Heart right ventricle (tissue), 16 donors: ENCODE data around the gene RPS6KA1. TPM values are rescaled to one million over a fixed set of nuclear protein-coding genes. Genes with fewer than 3 reads are reported as not detected.
A peak's percentile ranks its signal among the peaks of the same experiment; 100 is the strongest.

Experiments used
- ATAC-seq, 8 donors: fragments of 200-7000 bp; cut with Tn5 transposase; one replicate each; pipeline ENCODE4 v1.9.1; 2020; ENCODE audit warnings: mild to moderate bottlenecking in 8 of 8, moderate library complexity in 8 of 8, moderate number of reproducible peaks in 1 of 8
- DNase-seq, 2 donors: peaks; one replicate each; pipeline ENCODE4 v3.0.0-alpha.2; 2020
- H3K27ac ChIP-seq, 10 donors: fragments of 200-600 bp; sonication (generic) in 2 of 10; one replicate each; pipeline versions ENCODE4 v1.5.0 to v1.8.0; 2020 to 2022; ENCODE audit warnings: mild to moderate bottlenecking in 3 of 10
- H3K27me3 ChIP-seq, 7 donors: fragments of 200-600 bp; one replicate each; pipeline ENCODE4 v1.8.0; 2021 to 2022; ENCODE audit warnings: mild to moderate bottlenecking in 2 of 7
- H3K36me3 ChIP-seq, 9 donors: fragments of 200-600 bp; sonication (generic) in 1 of 9; one replicate each; pipeline versions ENCODE4 v1.5.0 to v1.8.0; 2020 to 2022; ENCODE audit warnings: mild to moderate bottlenecking in 2 of 9
- H3K4me1 ChIP-seq, 9 donors: fragments of 200-600 bp; sonication (generic) in 1 of 9; one replicate each; pipeline versions ENCODE4 v1.5.0 to v1.8.0; 2020 to 2022; ENCODE audit warnings: mild to moderate bottlenecking in 4 of 9
- H3K4me3 ChIP-seq, 10 donors: fragments of 200-600 bp; sonication (generic) in 2 of 10; one replicate each; pipeline versions ENCODE4 v1.5.0 to v1.8.0; 2020 to 2022; ENCODE audit warnings: mild to moderate bottlenecking in 7 of 10, moderate library complexity in 2 of 10
- H3K9me3 ChIP-seq, 11 donors: fragments of 200-600 bp in 10 of 11; sonication (generic) in 2 of 11; one replicate each; pipeline versions ENCODE4 v1.5.0 to v1.8.0; 2013 to 2022; ENCODE audit warnings: mild to moderate bottlenecking in 2 of 11, control low read depth in 1 of 11, moderate library complexity in 1 of 11
- WGBS, 2 donors: extraction: QIAGEN DNeasy Blood & Tissue Kit; methylation state at CpG; one replicate each; pipeline ENCODE4 v1.1.7; 2013; ENCODE audit warnings: inconsistent platforms in 1 of 2; 5-methylcytosine and 5-hydroxymethylcytosine counted together
- intact Hi-C, 10 donors: fragments of 100-400 bp; cut with DNase I; formaldehyde crosslinking; loops; one replicate each; pipeline versions ENCODE4 v1.11.1 to v1.14.2; 2022
- long read RNA-seq, 3 donors: library from polyadenylated mRNA; unstranded; transcript quantifications; one replicate each; pipeline ENCODE4 v2.0.0, GENCODE V29; 2020 to 2021
- polyA plus RNA-seq, 2 donors: library from polyadenylated mRNA; stranded (reverse); fragments of 200-250 nt; gene quantifications; one replicate each; pipeline ENCODE4 v1.2.3, GENCODE V29; 2013
- total RNA-seq, 10 donors: library from RNA; stranded (reverse); fragmentation: NEBNext Ultra II Directional in 3 of 10; extraction: Animal tissue kit (Norgen Biotek cat#: 25700) in 3 of 10; gene quantifications; one replicate each; pipeline versions ENCODE4 v1.2.1 to v1.2.4, GENCODE V29; 2021 to 2023
- TF ChIP-seq, protein P1 (sequence below), 9 donors: fragments of 200-600 bp; sonication (generic) in 2 of 9; IDR thresholded peaks; one replicate each; pipeline versions ENCODE4 v1.5.0 to v1.8.0; 2021 to 2022; ENCODE audit warnings: antibody characterized with exemption in 9 of 9, mild to moderate bottlenecking in 5 of 9, moderate library complexity in 1 of 9
- donor health status: Arrhythmogenic right ventricular cardiomyopathy.
- donor health status: ischemic (EF 13 %, LVEDD 7.1; RV severe dilation, severe dysfunction).
- donor health status: healthy with polysubstance abuse.
- donor health status: DM: no; HTN: yes; CAD: no.
- donor health status: DM: no; HTN: no; CAD: no.
- donor health status: ischemic (EF 25% LVEDD 6.9; RV normal size, moderate dysfunction).
- donor health status: ischemic (EF 25% LVEDD 5.7; RV mildly dilated, moderate dysfunction).
- donor health status: healthy.
- donor health status: DM: yes; HTN: yes; CAD: no.
- donor health status: Ischemic cardiomyopathy.
- donor health status: ischemic (EF 35%, LVEDD 5.7; RV mildly dilated, moderate dysfunction).
- donor health status: nonischemic (EF 11% LVEDD 7.7; RV severe dilation, severe dysfunction).
- donor health status: DM: yes; HTN: yes; CAD: no.
- donor health status: PGD.
- donor health status: ischemic (EF 29% LVEDD 5.4; RV normal size, mild dysfunction).
- donor health status: nonischemic (EF 23%, LVEDD 6.1; RV moderate dilation, normal function).

Gene RPS6KA1
- total RNA-seq, result 10 to 100 TPM in 1 of 10 donors, 1 to 10 TPM in 9; 1.4 to 12.2 (median 2.7) TPM
- polyA plus RNA-seq, result 1 to 10 TPM; 2.8 to 4.3 TPM
- long read RNA-seq, donor 1, partial matches to known transcripts, result 0 of 6 reads
- long read RNA-seq, donor 1, other reads (novel, unspliced or antisense), result 1 of 6 reads
- long read RNA-seq, donor 2, transcript RPS6KA1-204 (22 exons, 3,186 nt), result major isoform, 10 of 13 reads
- long read RNA-seq, donor 2, partial matches to known transcripts, result 0 of 13 reads
- long read RNA-seq, donor 2, other reads (novel, unspliced or antisense), result 2 of 13 reads
- long read RNA-seq, donor 3, partial matches to known transcripts, result 0 of 1 reads
- long read RNA-seq, donor 3, other reads (novel, unspliced or antisense), result 0 of 1 reads

DNA sequence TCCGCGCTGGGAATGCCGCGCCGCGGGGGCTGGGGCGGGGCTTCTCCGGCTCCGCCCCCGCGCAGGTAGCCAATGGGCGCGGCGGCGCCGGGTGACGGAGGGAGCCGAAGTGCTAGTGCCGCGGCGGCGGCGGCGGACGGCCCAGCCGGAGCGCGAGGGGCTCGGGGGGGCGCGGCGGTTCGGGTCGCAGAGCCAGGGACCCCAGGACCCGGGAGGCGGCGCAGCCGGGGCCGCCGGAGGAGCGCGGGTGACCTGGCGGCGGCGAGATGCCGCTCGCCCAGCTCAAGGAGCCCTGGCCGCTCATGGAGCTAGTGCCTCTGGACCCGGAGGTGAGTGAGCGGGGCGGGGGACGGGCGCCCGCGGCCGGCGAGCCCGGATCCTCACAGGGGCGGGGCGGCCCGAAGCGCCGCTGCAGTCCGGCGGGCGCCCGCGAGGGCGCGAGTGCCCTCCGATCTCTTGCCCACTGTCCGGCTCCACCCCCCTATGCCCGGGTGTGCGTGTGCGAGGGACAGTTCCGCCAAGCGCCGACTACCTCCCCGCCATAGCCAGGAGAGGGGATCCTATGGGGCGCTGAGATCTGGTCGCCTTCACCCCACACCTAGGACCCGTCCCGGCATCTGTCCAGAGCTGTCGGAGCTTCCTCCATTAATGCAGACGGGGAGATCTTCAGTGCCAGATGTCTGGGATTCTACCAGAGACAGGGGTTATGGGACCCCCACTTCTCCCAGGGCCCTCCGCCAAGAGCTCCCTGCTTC is at the start of gene RPS6KA1:
TSS of gene RPS6KA1 (plus strand) at position 107 of the 755 bp plus-strand sequence. CDS start at position 267, 160 bp downstream.
- WGBS, 2 donors, result 1% methylated on average over 53 to 85 of the region's 86 CpGs
- peak within 1 kb of the TSS in 3 of 10 donors; percentile 38 to 83 (median 56) for H3K27ac ChIP-seq
- intact Hi-C loops, result no loop called here

DNA sequence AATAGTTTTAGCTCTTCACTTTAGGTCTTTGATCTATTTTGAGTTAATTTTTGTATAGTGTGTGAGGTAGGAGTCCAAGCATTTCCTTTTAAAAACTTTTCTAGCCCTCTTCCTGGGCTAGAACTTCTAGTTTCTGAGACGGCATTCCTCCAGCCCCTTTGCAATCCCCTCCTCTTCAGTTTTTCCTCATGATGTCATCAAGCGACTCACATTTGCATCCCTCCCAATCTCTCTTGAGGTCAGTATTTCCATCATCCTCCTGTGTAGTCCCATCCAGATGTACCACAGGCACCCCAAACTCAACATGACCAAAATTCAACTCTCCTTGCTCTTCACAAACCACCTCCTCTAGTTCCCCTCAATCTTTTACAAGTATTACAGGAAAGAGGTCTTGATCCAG is 46.6 kb upstream of the RPS6KA1 start:
- H3K4me1 ChIP-seq, result no peaks in the 10 kb centered on the region
- no peak overlapping the region for H3K27ac ChIP-seq
- TF ChIP-seq, protein P1, sequence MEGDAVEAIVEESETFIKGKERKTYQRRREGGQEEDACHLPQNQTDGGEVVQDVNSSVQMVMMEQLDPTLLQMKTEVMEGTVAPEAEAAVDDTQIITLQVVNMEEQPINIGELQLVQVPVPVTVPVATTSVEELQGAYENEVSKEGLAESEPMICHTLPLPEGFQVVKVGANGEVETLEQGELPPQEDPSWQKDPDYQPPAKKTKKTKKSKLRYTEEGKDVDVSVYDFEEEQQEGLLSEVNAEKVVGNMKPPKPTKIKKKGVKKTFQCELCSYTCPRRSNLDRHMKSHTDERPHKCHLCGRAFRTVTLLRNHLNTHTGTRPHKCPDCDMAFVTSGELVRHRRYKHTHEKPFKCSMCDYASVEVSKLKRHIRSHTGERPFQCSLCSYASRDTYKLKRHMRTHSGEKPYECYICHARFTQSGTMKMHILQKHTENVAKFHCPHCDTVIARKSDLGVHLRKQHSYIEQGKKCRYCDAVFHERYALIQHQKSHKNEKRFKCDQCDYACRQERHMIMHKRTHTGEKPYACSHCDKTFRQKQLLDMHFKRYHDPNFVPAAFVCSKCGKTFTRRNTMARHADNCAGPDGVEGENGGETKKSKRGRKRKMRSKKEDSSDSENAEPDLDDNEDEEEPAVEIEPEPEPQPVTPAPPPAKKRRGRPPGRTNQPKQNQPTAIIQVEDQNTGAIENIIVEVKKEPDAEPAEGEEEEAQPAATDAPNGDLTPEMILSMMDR (IDR thresholded peaks at IDR 0.05), result no peak
- WGBS, 2 donors, result 76 to 86% methylated on average over 2 of the region's 2 CpGs
- no peak overlapping the region for H3K4me3 ChIP-seq
- no peaks in the 10 kb centered on the region for H3K9me3 ChIP-seq
- ATAC-seq (no peak), DNase-seq (no peak)
- peaks cover 0 to 28% (median 8%) of the 10 kb centered on the region in 9 donors for H3K36me3 ChIP-seq
- intact Hi-C loops, result no loop called here
- H3K27me3 ChIP-seq, result no peaks in the 10 kb centered on the region

More for the DNA sequence above, at the start of gene RPS6KA1:
- peak within 1 kb of the TSS; percentile 47 to 93 (median 63) for H3K4me3 ChIP-seq
- H3K4me1 ChIP-seq, result peaks cover 0 to 25% (median 11%) of the 10 kb centered on the region in 9 donors
- TF ChIP-seq, protein P1 (IDR thresholded peaks at IDR 0.05), result peak in 1 of 9 donors; percentile 5
- DNase-seq (peak; percentile 32 to 67), ATAC-seq (peak; percentile 63 to 90 (median 76))
- no peaks in the 10 kb centered on the region for H3K36me3 ChIP-seq
- H3K27me3 ChIP-seq, result peaks cover 0 to 5% (median 0%) of the 10 kb centered on the region in 7 donors
- no peaks in the 10 kb centered on the region for H3K9me3 ChIP-seq

DNA sequence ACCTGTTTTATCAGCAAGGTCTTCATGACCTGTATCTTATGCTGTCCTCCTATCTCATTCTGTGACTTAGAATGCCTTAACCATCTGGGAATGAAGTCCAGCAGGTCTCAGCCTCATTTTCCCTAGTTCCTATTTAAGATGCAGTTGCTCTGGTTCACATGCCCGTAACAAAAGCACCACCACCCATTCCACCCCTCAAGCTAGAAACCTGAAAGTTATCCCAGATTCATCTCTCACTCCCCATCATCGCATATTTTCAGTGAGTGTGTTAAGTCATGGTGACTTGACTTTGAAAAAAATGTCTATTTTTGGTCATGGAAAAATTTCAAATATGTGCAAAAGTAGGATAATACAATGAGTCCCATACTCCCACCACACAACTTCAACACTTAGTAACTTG is 45.6 kb upstream of the RPS6KA1 start:
- no peaks in the 10 kb centered on the region for H3K4me1 ChIP-seq
- H3K27me3 ChIP-seq, result no peaks in the 10 kb centered on the region
- intact Hi-C loops, result no loop called here
- no peak for ATAC-seq
- no peak overlapping the region for H3K27ac ChIP-seq
- H3K9me3 ChIP-seq, result no peaks in the 10 kb centered on the region
- DNase-seq, result no peak
- H3K36me3 ChIP-seq, result peaks cover 0 to 20% (median 8%) of the 10 kb centered on the region in 9 donors
- 79 to 86% methylated on average over 2 of the region's 2 CpGs for WGBS, 2 donors
- TF ChIP-seq, protein P1 (IDR thresholded peaks at IDR 0.05), result no peak
- no peak overlapping the region for H3K4me3 ChIP-seq

DNA sequence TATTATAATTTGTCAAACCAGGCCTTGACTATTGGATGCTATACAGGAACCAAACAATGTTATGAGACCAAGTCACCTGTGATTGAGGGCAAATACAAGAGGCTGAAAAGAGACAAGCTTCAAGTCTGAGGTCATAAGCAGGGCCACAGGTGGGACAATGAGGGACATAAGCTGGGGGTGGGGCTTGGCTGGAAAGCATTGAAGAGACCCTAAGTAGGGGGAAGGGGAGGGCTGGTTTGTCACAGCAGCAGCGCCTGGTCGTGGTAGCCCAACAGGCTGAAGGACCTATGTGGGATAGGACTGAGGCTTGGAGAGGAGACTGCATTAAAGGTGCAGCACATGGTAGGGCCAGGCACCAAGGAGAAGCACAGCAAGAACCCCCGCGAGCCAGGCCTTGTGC is 39.4 kb upstream of the RPS6KA1 start:
- no peak overlapping the region for H3K4me3 ChIP-seq
- H3K27me3 ChIP-seq, result no peaks in the 10 kb centered on the region
- 85 to 93% methylated on average over 4 of the region's 4 CpGs for WGBS, 2 donors
- intact Hi-C loops, result loop anchor here in 1 of 10 donors (10.0 kb wide), 1 partner anchor 105 kb away; no protein-coding TSS in a partner anchor
- TF ChIP-seq, protein P1 (IDR thresholded peaks at IDR 0.05), result no peak
- H3K36me3 ChIP-seq, result no peaks in the 10 kb centered on the region
- H3K9me3 ChIP-seq, result no peaks in the 10 kb centered on the region
- no peak for ATAC-seq
- no peak overlapping the region for H3K27ac ChIP-seq
- no peaks in the 10 kb centered on the region for H3K4me1 ChIP-seq
- DNase-seq, result no peak
